ENCODE results near the gene SLC2A10. TPM values are rescaled to one million over a fixed set of nuclear protein-coding genes. Genes with fewer than 3 reads are reported as not detected.

SLC2A10 gene
- polyA plus RNA-seq, 3 donors, result not detected

- H2AFZ ChIP-seq (ENCODE audit: insufficient read depth, low read depth, low read length, poor library complexity, severe bottlenecking), result no peak overlapping the region
- Mint-ChIP-seq H3K4me3 (no peak overlapping the region), H3K4me1 (peaks cover 51% of the 10 kb centered on the region), H3K36me3 (peaks cover 6 to 8% of the 10 kb centered on the region in 2 donors), H3K9me3 (peaks cover 0 to 3% (median 0%) of the 10 kb centered on the region in 7 donors), H3K27me3 (ENCODE audit: low read depth in 3 of 3) (no peaks in the 10 kb centered on the region), H3K27ac (no peak overlapping the region)
- DNase-seq, result no peak
- H3K27ac ChIP-seq (ENCODE audit: low read depth in 1 of 2, low read length in 2 of 2), result no peak overlapping the region
- TF ChIP-seq CTCF (IDR thresholded peaks at IDR 0.05), result no peak
- no peaks in the 10 kb centered on the region for H3K27me3 ChIP-seq (ENCODE audit: control insufficient read depth in 2 of 2, insufficient read depth in 2 of 2, low read length in 2 of 2)
- H3K4me3 ChIP-seq (replicated peaks in 1 of 3; ENCODE audit: low read depth in 2 of 3, low read length in 3 of 3), result no peak overlapping the region
- peaks cover 23 to 35% of the 10 kb centered on the region in 2 donors for H3K4me1 ChIP-seq (ENCODE audit: control insufficient read depth in 1 of 2, insufficient read depth in 2 of 2, low read length in 2 of 2)
- intact Hi-C loops (cut with micrococcal nuclease), result no loop called here
- peaks cover 25% of the 10 kb centered on the region for H4K20me1 ChIP-seq (ENCODE audit: insufficient read depth, low read length)
- WGBS (ENCODE audit: insufficient coverage), result no CpG with 5 or more reads among the region's 4 CpGs
- no peaks in the 10 kb centered on the region for H3K9me3 ChIP-seq (replicated peaks in 1 of 2; ENCODE audit: control insufficient read depth in 1 of 2, insufficient read depth in 1 of 2, low read length in 2 of 2)
- H3K79me2 ChIP-seq (ENCODE audit: insufficient read depth, low read length), result peaks cover 28% of the 10 kb centered on the region
- H3K36me3 ChIP-seq (replicated peaks in 1 of 2; ENCODE audit: control insufficient read depth in 1 of 2, insufficient read depth in 2 of 2, low read length in 2 of 2), result peaks cover 8 to 10% of the 10 kb centered on the region in 2 donors
- no peak overlapping the region for H3K4me2 ChIP-seq (replicated peaks; ENCODE audit: extremely low read depth, low read length, poor library complexity, severe bottlenecking)
- no peak overlapping the region for H3K9ac ChIP-seq (ENCODE audit: insufficient read depth, low read length, poor library complexity, severe bottlenecking)
Observed at GRCh38 chr20:46691196-46691595, 18.3 kb upstream of the SLC2A10 start.

DNA sequence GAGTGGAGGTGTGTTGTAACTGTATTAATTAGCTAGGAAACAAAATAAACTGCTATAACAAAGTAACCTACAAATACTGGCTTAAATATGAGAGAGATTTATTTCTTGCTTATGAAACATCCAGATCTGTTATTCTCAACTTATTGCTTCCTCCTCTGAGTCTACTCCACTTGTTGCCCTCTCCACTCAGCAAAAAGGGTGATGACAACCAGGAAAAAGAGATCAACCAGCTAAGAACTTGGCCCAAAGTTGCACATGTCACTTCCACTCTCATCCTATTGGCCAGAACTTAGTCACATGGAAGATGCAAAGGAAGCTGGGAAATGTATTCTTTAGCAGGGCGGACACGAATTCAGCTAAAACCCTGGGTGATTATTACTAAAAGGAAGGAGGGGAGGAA is 15.0 kb upstream of the SLC2A10 start:
- peak overlapping the region in 1 of 3 experiments; percentile 11 for H3K4me3 ChIP-seq (replicated peaks in 1 of 3; ENCODE audit: low read depth in 2 of 3, low read length in 3 of 3)
- H3K4me1 ChIP-seq (ENCODE audit: control insufficient read depth in 1 of 2, insufficient read depth in 2 of 2, low read length in 2 of 2), result peaks cover 10 to 18% of the 10 kb centered on the region in 2 donors
- H2AFZ ChIP-seq (ENCODE audit: insufficient read depth, low read depth, low read length, poor library complexity, severe bottlenecking), result peak overlapping the region; percentile 43
- H3K4me3 Mint-ChIP-seq, result no peak overlapping the region
- intact Hi-C loops (cut with micrococcal nuclease), result no loop called here
- no peak for TF ChIP-seq CTCF (IDR thresholded peaks at IDR 0.05)
- H3K36me3 ChIP-seq (replicated peaks in 1 of 2; ENCODE audit: control insufficient read depth in 1 of 2, insufficient read depth in 2 of 2, low read length in 2 of 2), result no peaks in the 10 kb centered on the region
- H3K36me3 Mint-ChIP-seq, result no peaks in the 10 kb centered on the region
- H3K27me3 Mint-ChIP-seq (ENCODE audit: low read depth in 3 of 3), result peaks cover 0 to 1% (median 0%) of the 10 kb centered on the region in 3 donors
- no peaks in the 10 kb centered on the region for H3K27me3 ChIP-seq (ENCODE audit: control insufficient read depth in 2 of 2, insufficient read depth in 2 of 2, low read length in 2 of 2)
- H3K27ac ChIP-seq (ENCODE audit: low read depth in 1 of 2, low read length in 2 of 2), result peak overlapping the region; percentile 39 to 67
- peak; percentile 56 to 71 (median 70) for DNase-seq
- whole genome bisulfite sequencing (ENCODE audit: insufficient coverage), result no CpG with 5 or more reads among the region's 2 CpGs
- no peaks in the 10 kb centered on the region for H3K79me2 ChIP-seq (ENCODE audit: insufficient read depth, low read length)
- H3K9me3 ChIP-seq (replicated peaks in 1 of 2; ENCODE audit: control insufficient read depth in 1 of 2, insufficient read depth in 1 of 2, low read length in 2 of 2), result no peaks in the 10 kb centered on the region
- peaks cover 0 to 3% (median 0%) of the 10 kb centered on the region in 7 donors for H3K9me3 Mint-ChIP-seq
- H3K4me2 ChIP-seq (replicated peaks; ENCODE audit: extremely low read depth, low read length, poor library complexity, severe bottlenecking), result peak overlapping the region; percentile 7
- H4K20me1 ChIP-seq (ENCODE audit: insufficient read depth, low read length), result no peaks in the 10 kb centered on the region
- H3K4me1 Mint-ChIP-seq, result peaks cover 26% of the 10 kb centered on the region
- no peak overlapping the region for H3K9ac ChIP-seq (ENCODE audit: insufficient read depth, low read length, poor library complexity, severe bottlenecking)
- H3K27ac Mint-ChIP-seq, result peak overlapping the region; percentile 28 to 86 (median 73)

Measured in CD14-positive monocyte (primary cell).